ENCODE results near the gene FRS2.

DNA sequence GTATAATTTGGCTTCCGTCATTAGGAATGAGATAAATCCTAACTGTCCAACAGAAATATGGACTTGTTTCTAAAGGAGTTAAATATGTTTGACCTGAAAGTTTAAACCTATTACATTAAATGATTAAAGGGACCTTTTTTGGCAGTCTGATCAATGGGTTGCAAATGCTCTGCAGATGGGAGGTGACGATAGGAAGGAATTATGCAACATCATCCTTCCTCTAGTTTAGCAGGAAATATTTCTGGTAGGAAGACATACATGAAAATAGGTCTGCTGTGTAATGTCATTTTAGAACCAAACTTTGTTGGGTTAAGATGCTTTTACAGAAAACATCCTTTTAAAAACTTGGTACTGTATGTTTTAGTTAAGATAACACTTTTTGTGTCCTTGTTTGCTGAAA lies 137.9 kb downstream of the FRS2 start:
- TF ChIP-seq, protein P1, sequence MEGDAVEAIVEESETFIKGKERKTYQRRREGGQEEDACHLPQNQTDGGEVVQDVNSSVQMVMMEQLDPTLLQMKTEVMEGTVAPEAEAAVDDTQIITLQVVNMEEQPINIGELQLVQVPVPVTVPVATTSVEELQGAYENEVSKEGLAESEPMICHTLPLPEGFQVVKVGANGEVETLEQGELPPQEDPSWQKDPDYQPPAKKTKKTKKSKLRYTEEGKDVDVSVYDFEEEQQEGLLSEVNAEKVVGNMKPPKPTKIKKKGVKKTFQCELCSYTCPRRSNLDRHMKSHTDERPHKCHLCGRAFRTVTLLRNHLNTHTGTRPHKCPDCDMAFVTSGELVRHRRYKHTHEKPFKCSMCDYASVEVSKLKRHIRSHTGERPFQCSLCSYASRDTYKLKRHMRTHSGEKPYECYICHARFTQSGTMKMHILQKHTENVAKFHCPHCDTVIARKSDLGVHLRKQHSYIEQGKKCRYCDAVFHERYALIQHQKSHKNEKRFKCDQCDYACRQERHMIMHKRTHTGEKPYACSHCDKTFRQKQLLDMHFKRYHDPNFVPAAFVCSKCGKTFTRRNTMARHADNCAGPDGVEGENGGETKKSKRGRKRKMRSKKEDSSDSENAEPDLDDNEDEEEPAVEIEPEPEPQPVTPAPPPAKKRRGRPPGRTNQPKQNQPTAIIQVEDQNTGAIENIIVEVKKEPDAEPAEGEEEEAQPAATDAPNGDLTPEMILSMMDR (IDR thresholded peaks at IDR 0.05 in 8 of 11, conservative IDR thresholded peaks at IDR 0.05 in 3 of 11): no peak
- TF ChIP-seq POLR2A (IDR thresholded peaks at IDR 0.05): no peak

All from spleen (tissue), 7 donors.